HG03064 (cell line): Measurements from ENCODE around the gene TTC34.
"Not testable (repeated sequence)": the region's sequence is repeated elsewhere in the genome, so short reads cannot be mapped to it uniquely, and the experiment has no call there.

Experiments used
- ATAC-seq: cut with Tn5 transposase; IDR thresholded peaks from one replicate; pipeline ENCODE4 v1.9.1; 2021; ENCODE audit warnings: low read depth; ENCODE audit not compliant: unreplicated experiment

The TTC34 gene

GRCh38 chr1:2686091-2686863 is 115.2 kb downstream of the TTC34 start:
- ATAC-seq = not testable (repeated sequence)

GRCh38 chr1:2685671-2686070 is 115.8 kb downstream of the TTC34 start:
- ATAC-seq = not testable (repeated sequence)

DNA sequence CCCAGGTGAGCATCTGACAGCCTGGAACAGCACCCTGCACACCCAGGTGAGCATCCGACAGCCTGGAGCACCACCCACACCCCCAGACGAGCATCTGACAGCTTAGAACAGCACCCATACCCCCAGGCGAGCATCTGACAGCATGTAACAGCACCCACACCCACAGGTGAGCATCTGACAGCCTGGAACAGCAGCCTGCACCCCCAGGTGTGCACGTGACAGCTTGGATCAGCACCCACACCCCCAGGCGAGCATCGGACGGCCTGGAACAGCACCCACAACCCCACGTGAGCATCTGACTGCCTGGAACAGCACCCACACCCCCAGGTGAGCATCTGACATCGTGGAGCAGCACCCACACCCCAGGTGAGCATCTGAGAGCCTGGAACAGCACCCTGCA is 116.6 kb downstream of the TTC34 start:
- not testable (repeated sequence) for ATAC-seq

- not testable (repeated sequence) for ATAC-seq
These were observed 117.5 kb downstream of the TTC34 start for GRCh38 chr1:2684000-2684399.

DNA sequence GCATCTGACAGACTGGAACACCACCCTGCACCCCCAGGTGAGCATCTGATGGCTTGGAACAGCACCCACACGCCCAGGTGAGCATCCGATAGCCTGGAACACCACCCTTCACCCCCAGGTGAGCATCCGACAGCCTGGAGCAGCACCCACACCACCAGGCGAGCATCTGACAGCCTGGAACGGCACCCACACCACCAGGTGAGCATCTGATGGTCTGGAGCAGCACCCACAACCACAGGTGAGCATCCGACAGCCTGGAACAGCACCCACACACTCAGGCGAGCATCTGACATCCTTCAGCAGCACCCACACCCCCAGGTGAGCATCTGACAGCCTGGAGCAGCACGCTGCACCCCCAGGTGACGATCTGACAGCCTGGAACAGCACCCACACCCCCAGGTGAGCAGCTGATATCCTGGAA is 118.2 kb downstream of the TTC34 start:
- not testable (repeated sequence) for ATAC-seq

- ATAC-seq = not testable (repeated sequence)
These were observed 118.6 kb downstream of the TTC34 start for GRCh38 chr1:2682879-2683278.

- not testable (repeated sequence) for ATAC-seq
These were observed 124.8 kb downstream of the TTC34 start for GRCh38 chr1:2676726-2677125.

DNA sequence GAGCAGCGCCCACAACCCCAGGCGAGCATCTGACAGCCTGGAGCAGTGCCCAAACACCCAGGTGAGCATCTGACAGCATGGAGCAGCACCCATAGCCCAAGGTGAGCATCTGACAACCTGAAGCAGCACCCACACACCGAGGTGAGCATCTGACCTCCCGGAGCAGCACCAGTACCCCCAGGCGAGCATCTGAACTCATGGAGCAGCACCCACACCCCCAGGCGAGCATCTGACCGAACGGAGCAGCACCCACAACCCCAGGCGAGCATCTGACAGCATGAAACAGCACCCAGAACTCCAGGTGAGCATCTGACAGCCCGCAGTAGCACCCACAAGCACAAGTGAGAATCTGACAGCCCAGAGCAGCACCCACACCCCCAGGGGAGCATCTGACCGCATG is 129.8 kb downstream of the TTC34 start:
- ATAC-seq = not testable (repeated sequence)

- not testable (repeated sequence) for ATAC-seq
These were observed 141.7 kb downstream of the TTC34 start for GRCh38 chr1:2659806-2660205.

GRCh38 chr1:2657909-2658308 is 143.6 kb downstream of the TTC34 start:
- ATAC-seq = not testable (repeated sequence)

DNA sequence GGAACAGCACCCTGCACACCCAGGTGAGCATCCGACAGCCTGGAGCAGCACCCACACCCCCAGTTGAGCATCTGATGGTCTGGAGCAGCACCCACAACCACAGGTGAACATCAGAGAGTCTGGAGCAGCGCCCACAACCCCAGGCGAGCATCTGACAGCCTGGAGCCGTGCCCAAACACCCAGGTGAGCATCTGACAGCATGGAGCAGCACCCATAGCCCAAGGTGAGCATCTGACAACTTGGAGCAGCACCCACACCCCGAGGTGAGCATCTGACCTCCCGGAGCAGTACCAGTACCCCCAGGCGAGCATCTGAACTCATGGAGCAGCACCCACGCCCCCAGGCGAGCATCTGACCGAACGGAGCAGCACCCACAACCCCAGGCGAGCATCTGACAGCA is 144.4 kb downstream of the TTC34 start:
- ATAC-seq = not testable (repeated sequence)

DNA sequence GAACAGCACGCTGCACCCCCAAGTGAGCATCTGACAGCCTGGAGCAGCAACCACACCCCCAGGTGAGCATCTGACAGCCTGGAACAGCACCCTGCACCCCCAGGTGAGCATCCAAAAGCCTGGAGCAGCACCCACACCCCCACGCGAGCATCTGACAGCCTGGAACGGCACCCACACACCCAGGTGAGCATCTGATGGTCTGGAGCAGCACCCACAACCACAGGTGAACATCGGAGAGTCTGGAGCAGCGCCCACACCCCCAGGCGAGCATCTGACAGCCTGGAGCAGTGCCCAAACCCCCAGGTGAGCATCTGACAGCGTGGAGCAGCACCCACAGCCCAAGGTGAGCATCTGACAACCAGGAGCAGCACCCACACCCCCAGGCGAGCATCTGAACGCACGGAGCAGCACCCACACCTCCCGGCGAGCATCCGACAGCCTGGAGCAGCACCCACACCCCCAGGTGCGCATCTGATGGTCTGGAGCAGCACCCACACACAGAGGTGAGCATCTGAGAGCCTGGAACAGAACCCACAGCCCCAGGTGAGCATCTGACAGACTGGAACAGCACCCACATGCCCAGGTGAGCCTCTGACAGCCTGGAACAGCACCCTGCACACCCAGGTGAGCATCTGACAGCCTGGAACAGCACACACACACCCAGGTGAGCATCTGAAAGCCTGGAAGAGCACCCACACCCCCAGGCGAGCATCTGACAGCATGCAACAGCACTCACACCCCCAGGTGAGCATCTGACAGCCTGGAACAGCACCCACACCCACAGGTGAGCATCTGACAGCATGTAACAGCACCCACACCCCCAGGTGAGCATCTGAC is 145.7 kb downstream of the TTC34 start:
- not testable (repeated sequence) for ATAC-seq

DNA sequence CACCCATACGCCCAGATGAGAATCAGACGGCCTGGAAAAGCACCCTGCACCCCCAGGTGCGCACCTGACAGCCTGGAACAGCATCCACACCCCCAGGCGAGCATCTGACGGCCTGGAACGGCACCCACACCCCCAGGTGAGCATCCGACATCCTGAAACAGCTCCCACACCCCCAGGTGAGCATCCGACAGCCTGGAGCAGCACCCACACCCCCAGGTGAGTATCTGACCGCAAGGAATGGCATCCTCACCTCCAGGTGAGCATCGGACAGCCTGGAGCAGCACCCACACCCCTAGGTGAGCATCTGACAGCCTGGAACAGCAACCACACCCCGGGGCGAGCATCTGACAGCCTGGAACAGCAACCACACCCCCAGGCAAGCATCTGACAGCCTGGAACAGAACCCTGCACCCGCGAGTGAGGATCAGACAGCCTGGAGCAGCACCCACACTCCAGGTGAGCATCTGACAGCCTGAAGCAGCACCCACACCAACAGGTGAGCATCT is 147.0 kb downstream of the TTC34 start:
- ATAC-seq = not testable (repeated sequence)

- ATAC-seq = not testable (repeated sequence)
These were observed 147.6 kb downstream of the TTC34 start for GRCh38 chr1:2653741-2654442.

DNA sequence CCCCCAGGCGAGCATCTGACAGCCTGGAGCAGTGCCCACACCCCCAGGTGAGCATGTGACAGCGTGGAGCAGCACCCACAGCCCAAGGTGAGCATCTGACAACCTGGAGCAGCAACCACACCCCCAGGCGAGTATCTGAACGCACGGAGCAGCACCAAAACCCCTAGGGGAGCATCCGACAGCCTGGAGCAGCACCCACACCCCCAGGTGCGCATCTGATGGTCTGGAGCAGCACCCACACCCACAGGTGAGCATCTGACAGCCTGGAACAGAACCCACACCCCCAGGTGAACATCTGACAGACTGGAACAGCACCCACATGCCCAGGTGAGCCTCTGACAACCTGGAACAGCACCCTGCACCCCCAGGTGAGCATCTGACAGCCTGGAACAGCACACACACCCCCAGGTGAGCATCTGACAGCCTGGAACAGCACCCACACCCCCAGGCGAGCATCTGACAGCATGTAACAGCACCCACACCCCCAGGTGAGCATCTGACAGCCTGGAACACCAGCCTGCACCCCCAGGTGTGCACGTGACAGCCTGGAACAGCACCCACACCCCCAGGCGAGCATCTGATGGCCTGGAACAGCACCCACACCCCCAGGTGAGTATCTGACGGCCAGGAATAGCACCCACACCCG is 148.4 kb downstream of the TTC34 start:
- ATAC-seq = not testable (repeated sequence)

GRCh38 chr1:2652152-2652925 is 149.2 kb downstream of the TTC34 start:
- ATAC-seq = not testable (repeated sequence)

DNA sequence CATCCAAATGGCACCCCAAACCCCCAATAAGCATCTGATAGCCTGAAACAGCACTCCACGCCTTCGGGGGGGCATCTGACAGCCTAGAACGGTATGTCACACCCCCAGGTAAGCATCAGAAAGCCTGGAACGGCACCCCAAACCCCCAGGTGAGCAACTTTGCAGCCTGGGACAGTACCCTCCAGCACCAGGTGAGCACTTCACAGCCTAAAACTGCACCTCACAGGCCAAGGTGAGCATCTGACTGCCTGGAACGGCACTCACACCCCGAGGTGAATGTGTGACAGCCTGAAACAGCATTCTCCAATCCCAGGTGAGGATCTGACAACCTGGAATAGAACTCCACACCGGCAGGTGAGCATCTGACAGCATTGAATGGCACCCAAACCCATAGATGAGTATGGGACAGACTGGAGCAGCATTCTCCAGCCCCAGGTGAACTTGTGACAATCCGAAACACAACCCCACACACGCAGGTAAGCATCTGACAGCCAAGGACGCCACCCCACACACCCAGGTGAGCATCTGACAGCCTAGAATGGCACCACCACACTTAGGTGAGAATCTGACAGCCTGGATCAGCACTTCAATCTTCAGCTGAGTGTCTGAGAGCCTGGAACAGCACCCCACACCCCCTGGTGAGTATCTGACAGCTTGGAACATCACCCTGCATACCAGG is 150.4 kb downstream of the TTC34 start:
- ATAC-seq = no peak

- no peak for ATAC-seq
These were observed 154.7 kb downstream of the TTC34 start for GRCh38 chr1:2646837-2647236.

- no peak for ATAC-seq
These were observed 155.7 kb downstream of the TTC34 start for GRCh38 chr1:2645776-2646175.
